CD4-positive, alpha-beta T cell treated with Interleukin-15 for 1 hour (primary cell): Measurements from ENCODE around the gene SUPT3H.
"Not testable (repeated sequence)": the region's sequence is repeated elsewhere in the genome, so short reads cannot be mapped to it uniquely, and the experiment has no call there.

Experiments
- DNase-seq: peaks from one replicate; pipeline ENCODE4 v3.0.0-alpha.2; 2020

The SUPT3H gene

GRCh38 chr6:45163952-45164766 is 213.6 kb downstream of the SUPT3H start:
- DNase-seq, result no peak

GRCh38 chr6:45160305-45160704 is 217.4 kb downstream of the SUPT3H start:
- DNase-seq, result no peak

- DNase-seq, result no peak
Measured at GRCh38 chr6:45156075-45156474, 221.7 kb downstream of the SUPT3H start.

GRCh38 chr6:45155341-45155894 is 222.3 kb downstream of the SUPT3H start:
- DNase-seq, result no peak

DNA sequence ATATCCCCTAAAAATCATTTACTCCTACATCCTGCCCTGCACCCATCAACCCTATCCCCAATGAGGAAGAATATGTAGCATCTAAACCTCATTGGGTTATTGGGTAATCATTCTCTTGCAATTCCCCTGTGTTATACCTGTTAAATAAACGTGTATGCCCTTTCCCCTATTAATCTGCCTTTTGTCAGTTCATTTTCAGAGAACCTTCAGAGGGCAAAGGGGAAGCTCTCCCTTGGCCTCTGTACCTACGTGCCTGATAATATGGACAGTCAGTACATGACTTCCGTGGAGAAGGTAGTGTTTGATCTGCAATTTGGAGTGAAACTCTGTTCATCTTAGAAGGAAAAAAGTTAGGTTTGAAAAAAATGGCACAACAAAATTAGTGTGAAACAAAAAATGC is 223.1 kb downstream of the SUPT3H start:
- DNase-seq, result no peak

- DNase-seq, result no peak
Measured at GRCh38 chr6:45148711-45149341, 228.9 kb downstream of the SUPT3H start.

- DNase-seq, result no peak
Measured at GRCh38 chr6:45148278-45148677, 229.5 kb downstream of the SUPT3H start.

DNA sequence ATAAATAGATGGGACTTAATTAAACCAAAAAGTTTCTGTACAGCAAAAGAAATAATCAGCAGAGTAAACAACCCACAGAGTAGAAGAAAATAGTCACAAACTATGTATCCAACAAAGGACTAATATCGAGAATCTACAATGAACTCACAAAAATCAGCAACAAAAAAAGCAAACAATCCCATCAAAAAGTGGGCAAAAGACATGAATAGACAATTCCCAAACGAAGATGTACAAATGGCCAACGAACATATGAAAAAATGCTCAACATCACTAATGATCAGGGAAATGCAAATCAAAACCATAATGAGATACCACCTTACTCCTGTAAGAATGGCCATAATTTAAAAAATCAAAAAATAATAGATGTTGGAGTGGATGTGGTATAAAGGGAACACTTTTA is 232.1 kb downstream of the SUPT3H start:
- not testable (repeated sequence) for DNase-seq

- DNase-seq, result no peak
Measured at GRCh38 chr6:45138765-45139164, 239.0 kb downstream of the SUPT3H start.

DNA sequence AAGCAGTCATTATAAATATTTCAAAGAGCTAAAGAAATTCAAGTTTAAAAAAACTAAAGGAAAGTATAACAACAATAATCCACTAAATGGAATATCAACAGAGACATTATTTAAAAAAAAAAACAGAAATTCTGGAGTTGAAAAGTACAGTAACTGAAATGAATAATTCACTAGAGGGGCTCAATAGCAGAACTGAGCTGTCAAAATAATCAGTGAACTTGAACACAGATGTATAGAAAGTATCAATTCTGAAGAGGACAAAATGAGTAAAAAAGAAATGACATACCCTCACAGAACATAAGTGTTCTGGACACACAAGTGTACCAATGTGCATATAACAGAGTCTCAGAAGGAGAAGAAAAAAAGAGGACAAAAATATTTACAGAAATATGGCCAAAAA is 241.2 kb downstream of the SUPT3H start:
- no peak for DNase-seq

DNA sequence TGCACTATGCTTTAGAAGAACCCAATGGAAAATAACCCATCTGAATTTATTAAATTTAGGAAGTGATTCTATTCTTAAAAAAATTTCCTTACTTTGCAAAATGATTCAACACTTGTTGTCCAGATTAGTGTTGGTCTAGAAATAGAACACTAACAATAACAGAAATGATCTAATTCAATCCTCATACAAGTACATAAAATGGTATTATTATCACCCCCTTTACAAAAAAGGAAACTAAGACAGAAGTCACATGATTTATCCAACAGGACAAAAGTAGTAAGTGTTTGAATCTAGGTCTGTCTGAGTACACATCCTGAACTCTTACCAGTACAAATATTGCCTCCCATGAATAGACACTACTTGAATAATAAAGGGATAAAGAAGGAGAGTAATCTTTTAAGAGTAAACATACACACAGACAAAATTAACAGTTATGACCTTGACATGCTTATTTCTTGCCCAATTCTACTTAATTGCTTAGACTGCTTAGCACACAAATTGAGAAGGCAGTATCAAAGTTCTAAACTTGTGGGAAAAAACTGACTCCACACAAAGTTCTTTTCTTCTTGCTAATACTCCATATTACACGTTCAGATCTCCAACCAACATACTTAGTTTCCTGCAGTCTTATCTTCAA is 245.0 kb downstream of the SUPT3H start:
- DNase-seq, result no peak

GRCh38 chr6:45132059-45132458 is 245.7 kb downstream of the SUPT3H start:
- DNase-seq, result no peak

DNA sequence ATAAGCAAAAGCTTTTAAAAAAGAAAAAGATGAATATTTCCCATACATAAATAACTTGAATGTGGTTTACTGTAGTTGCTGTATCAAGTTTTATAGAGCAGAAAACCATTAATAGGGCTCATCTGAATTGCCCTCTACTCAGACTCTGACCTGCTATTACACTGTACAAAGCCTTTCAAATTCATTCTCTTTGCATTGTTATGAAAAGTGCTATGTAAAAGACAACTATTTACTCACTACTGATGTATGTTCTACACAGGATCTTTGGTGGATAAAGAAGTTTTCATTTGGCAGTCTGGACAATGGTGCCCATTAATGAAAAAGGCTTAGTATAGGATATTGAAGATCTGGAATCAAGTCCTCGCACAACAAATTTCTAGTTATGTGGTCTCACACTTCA is 248.7 kb downstream of the SUPT3H start:
- no peak for DNase-seq

DNA sequence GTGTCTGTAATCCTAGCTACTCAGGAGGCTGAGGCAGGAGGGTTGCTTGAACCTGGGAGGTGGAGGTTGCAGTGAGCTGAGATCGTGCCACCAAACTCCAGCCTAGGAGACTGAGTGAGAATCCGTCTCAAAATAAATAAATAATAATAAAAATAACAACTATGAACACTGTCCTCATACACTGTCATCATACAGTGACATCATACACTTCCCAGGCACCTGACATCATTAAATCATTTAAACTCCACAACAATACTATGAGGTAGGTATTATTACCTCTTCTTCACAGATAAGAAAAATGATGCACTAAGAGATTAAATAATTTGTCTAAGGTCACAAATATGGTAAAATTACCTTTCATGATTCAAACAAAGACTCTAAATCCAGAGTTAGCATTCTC is 250.5 kb downstream of the SUPT3H start:
- DNase-seq, result no peak

DNA sequence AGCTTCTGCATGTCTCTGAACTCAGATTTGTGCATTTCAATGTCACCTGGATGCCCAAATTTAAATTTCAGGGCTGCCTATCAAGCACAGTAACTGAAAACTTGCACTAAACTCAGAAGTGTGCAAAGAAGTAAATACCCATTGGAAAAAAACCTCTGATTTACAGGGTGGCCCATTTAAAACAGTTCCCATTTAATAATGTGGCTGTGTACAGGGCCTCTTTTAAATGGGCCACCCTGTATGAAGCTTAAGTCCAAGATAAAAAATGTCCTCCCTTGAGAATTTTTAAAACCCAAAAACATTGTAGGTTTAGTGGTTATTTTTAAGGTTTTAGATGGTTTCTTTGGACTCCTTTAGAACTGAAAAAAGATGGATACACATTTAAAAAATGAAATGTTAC is 251.7 kb downstream of the SUPT3H start:
- no peak for DNase-seq

GRCh38 chr6:45123023-45123422 is 254.7 kb downstream of the SUPT3H start:
- no peak for DNase-seq

DNA sequence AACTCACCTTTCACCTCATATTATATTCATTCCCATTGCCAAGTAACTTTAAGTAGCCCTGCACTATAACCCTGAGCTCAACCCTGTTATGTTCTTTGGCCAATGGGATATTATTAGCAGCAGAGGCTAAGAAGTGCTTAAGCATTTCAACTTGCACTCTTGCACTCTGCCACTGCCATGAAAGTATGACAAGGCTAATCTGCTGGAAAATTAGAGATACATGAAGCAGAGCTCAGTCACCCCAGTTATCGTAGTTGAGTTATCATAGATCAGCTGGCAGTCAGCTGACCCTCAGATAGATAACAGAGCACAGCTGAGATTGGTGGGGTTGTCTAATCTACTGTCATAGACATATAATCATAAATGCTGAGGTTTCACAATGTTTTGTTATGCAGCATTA is 259.0 kb downstream of the SUPT3H start:
- no peak for DNase-seq

GRCh38 chr6:45116714-45117410 is 260.9 kb downstream of the SUPT3H start:
- DNase-seq, result no peak

DNA sequence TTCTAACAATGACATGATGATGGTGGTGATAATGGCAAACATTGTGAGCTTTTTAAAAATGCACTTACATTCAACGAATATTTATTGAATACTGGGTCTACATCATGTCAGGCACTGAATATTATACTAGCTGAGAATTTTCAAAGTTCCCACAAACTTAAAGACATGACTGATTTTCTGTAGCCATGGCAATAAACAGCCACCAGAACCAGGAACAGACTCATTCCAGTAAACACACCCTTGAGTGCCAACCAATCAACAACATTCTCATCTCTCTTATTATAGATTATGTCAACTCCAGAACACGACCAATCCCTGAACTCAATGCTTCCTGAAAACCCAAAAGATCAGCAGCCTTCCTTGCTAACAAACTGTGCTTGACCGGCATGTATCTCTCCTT is 262.0 kb downstream of the SUPT3H start:
- DNase-seq, result no peak

DNA sequence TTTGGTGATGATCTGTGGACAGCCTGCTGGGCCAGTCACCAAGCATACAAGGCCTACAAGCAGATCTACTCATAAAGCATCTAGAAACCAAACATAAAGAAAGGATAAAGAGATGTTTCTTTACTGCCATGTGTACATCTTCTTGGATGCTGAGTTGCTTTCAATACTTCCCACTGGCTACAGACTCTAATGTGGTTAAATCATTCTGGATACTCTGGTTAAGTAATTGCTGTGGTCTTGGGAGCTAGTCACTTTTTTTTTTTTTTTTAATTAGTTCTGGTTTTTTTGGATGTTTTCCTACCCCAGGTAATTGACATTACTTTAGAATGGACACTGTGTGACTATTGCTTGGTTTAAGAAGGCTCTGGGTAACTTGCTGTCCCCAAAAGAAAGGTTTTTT is 265.0 kb downstream of the SUPT3H start:
- no peak for DNase-seq

GRCh38 chr6:45109551-45109950 is 268.2 kb downstream of the SUPT3H start:
- no peak for DNase-seq

- no peak for DNase-seq
Measured at GRCh38 chr6:45105170-45105820, 272.4 kb downstream of the SUPT3H start.

GRCh38 chr6:45104429-45104828 is 273.3 kb downstream of the SUPT3H start:
- no peak for DNase-seq
